ENCODE results near the gene PRAMEF11. TPM values are rescaled to one million over a fixed set of nuclear protein-coding genes. Genes with fewer than 3 reads are reported as not detected.
"Not testable (repeated sequence)": the region's sequence is repeated elsewhere in the genome, so short reads cannot be mapped to it uniquely, and the experiment has no call there.

PRAMEF11 gene
- total RNA-seq, 1 donor, result not detected

- TF ChIP-seq CTCF (IDR thresholded peaks at IDR 0.05; ENCODE audit: insufficient read depth, low read length), result no peak
- no peak for DNase-seq (ENCODE audit: low read depth)
- H3K4me3 ChIP-seq (ENCODE audit: low read depth, low read length), result no peak overlapping the region
These were observed 21.3 kb downstream of the PRAMEF11 start for GRCh38 chr1:12809933-12810332.

GRCh38 chr1:12799730-12800129, 31.5 kb downstream of the PRAMEF11 start:
- no peak overlapping the region for H3K4me3 ChIP-seq (ENCODE audit: low read depth, low read length)
- no peak for DNase-seq (ENCODE audit: low read depth)
- no peak for TF ChIP-seq CTCF (IDR thresholded peaks at IDR 0.05; ENCODE audit: insufficient read depth, low read length)

GRCh38 chr1:12798911-12799310, 32.3 kb downstream of the PRAMEF11 start:
- DNase-seq (ENCODE audit: low read depth), result no peak
- H3K4me3 ChIP-seq (ENCODE audit: low read depth, low read length), result no peak overlapping the region
- TF ChIP-seq CTCF (IDR thresholded peaks at IDR 0.05; ENCODE audit: insufficient read depth, low read length), result no peak

GRCh38 chr1:12791097-12791496, 40.1 kb downstream of the PRAMEF11 start, which contains the start of gene PRAMEF1:
TSS of gene PRAMEF1 (plus strand) at chr1:12791397. CDS start at chr1:12793228, 1,831 bp downstream.
- not testable (repeated sequence) for DNase-seq (ENCODE audit: low read depth)

GRCh38 chr1:12784729-12785128, 46.5 kb downstream of the PRAMEF11 start:
- not testable (repeated sequence) for DNase-seq (ENCODE audit: low read depth); H3K4me3 ChIP-seq (ENCODE audit: low read depth, low read length)

More at GRCh38 chr1:12791097-12791496, 40.1 kb downstream of the PRAMEF11 start, which contains the start of gene PRAMEF1:
- not testable (repeated sequence) for H3K4me3 ChIP-seq (ENCODE audit: low read depth, low read length)

- not testable (repeated sequence) for H3K4me3 ChIP-seq (ENCODE audit: low read depth, low read length)
- DNase-seq (ENCODE audit: low read depth), result peak; percentile 14
- peak; percentile 5 for TF ChIP-seq CTCF (IDR thresholded peaks at IDR 0.05; ENCODE audit: insufficient read depth, low read length)
These were observed 47.4 kb downstream of the PRAMEF11 start for GRCh38 chr1:12783783-12784182.

- not testable (repeated sequence) for DNase-seq (ENCODE audit: low read depth); H3K4me3 ChIP-seq (ENCODE audit: low read depth, low read length)
These were observed 49.7 kb downstream of the PRAMEF11 start for GRCh38 chr1:12781488-12781887.

GRCh38 chr1:12778907-12779306, 52.3 kb downstream of the PRAMEF11 start:
- no peak for TF ChIP-seq CTCF (IDR thresholded peaks at IDR 0.05; ENCODE audit: insufficient read depth, low read length)
- no peak for DNase-seq (ENCODE audit: low read depth)
- H3K4me3 ChIP-seq (ENCODE audit: low read depth, low read length), result no peak overlapping the region
